ENCODE data around the gene GSTCD.
"Not testable (repeated sequence)": the region's sequence is repeated elsewhere in the genome, so short reads cannot be mapped to it uniquely, and the experiment has no call there.

Gene GSTCD, protein sequence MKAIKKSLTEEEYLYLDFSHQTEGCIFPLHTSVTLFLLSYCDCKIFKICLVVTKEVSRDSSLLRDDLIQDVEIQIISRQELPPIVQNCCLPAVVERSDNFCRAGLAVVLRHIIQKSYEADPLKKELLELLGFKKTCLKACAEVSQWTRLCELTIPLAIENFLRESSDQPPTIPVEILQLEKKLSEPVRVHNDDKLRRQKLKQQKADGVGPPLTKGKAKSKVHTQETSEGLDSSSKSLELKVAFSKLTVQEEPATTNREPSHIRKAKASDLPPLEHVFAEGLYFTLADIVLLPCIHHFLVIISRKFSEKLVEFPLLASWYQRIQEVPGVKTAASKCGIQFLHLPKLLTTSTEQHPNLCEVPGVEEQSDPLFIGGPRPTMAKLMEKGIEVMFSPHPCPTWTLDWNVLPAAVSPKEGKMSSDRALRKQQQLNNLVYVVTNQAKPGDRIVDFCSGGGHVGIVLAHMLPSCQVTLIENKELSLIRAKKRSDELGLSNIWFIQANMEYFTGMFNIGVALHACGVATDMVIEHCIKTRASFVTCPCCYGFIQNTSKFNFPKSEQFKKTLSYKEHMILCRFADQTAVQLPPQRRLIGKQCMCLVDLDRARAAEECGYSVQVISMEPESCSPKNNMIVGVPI

GRCh38 chr4:105708181-105709080 is at the start of gene GSTCD, which contains the start of gene INTS12:
Gene GSTCD (plus strand): TSS chr4:105708784. CDS start chr4:105717614, 8,830 bp downstream.
Gene INTS12 (minus strand): TSS chr4:105708689. CDS start chr4:105700005, 8,684 bp downstream.
- peak; percentile 81 for DNase-seq

- no peak for DNase-seq
Observed at GRCh38 chr4:105659190-105659589, 49.4 kb upstream of the GSTCD start.

- DNase-seq, result no peak
Observed at GRCh38 chr4:105661028-105661427, 47.6 kb upstream of the GSTCD start.

DNA sequence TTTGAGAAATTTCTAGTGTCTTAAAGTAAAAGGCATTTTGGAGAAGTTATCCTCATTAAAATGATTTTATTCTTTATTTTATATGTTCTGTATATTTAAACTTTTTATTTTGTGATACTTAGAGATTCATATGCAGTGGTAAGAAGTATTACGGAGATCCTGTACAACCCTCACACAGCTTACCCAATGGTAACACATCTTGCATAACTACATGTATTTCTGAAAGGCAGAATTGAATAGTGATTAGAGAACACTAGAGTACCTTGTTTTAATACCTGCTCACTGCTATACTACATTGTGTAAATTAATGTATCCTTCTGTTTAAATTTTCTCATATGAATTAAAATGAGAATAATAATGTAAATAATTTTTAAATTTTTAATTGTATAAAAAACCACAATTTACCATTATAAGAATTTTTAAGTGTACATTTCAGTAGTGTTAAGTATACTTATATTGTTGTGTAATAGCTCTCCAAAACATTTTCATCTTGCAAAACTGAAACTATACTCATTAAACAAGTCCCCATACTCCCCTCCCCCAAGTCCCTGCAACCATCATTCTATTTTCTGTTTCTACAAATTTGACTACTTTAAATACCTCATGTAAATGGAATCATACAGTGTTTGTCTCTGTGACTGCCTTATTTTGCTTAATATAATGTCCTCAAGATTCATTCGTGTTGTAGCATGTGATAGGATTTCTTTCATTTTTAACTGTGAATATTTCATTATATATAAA is 45.5 kb upstream of the GSTCD start:
- DNase-seq, result no peak

DNA sequence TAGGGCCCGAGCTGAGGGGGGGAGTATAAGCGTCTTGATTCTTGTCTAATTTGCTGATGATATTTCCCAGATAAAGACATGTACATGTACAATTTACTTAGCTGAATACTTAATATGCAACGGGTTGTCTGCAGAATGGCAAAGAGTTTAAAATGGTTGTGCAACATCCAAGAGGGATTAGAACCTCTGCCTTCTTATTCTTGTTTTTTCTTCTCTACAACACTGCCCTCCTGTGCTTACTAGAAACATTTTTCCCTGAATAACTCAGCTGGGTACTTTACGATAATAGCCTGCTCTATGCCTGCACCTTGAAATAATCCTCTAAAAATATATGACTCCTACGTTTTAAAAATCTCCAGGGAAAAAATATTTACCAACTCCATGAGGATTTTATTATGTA is 41.9 kb upstream of the GSTCD start:
- DNase-seq, result peak; percentile 26

- no peak for DNase-seq
Observed at GRCh38 chr4:105670684-105671083, 37.9 kb upstream of the GSTCD start.

DNA sequence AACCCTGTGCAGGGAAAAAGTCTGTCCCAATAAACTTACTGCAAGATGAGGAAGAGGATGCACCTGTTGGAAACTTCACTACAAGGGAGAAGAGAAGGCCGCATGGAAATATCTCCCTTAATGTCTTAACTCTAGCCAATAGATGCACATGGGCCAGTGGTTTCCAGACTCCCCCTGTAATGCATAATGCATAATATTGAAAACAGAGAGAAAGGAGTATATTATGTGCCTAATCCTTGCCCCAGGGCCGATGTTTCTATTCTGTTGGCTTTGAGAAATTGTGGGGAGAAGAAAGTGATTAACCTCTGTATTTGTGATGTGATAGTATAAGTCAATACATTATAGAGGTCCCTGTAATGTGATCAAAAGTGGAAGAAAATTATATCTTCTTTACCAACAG is 37.3 kb upstream of the GSTCD start:
- no peak for DNase-seq

- DNase-seq, result no peak
Observed at GRCh38 chr4:105674011-105674410, 34.6 kb upstream of the GSTCD start.

GRCh38 chr4:105677709-105678108 is 30.9 kb upstream of the GSTCD start:
- DNase-seq, result no peak

GRCh38 chr4:105679186-105679585 is 29.4 kb upstream of the GSTCD start:
- DNase-seq, result no peak

GRCh38 chr4:105683038-105683437 is 25.5 kb upstream of the GSTCD start:
- no peak for DNase-seq

DNA sequence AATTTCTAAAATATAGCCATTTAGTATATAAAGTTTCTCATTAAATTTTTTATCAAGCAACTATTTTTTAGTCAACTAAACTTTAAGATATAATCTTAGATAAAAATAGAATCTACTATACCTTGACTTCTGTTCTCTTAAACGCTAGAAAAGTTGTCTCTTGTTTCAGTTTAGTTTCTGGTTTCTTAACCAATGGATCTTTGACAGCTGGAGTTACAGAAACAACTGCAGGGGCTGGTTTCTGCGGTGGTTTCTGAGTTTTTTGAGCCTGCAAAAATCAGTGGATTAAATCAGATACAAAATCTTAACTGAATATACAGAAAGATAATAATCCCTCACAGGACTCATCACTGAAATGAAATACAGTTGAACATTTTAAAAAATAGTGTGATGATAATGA is 22.0 kb upstream of the GSTCD start:
- no peak for DNase-seq

GRCh38 chr4:105694812-105695211 is 13.8 kb upstream of the GSTCD start:
- not testable (repeated sequence) for DNase-seq

DNA sequence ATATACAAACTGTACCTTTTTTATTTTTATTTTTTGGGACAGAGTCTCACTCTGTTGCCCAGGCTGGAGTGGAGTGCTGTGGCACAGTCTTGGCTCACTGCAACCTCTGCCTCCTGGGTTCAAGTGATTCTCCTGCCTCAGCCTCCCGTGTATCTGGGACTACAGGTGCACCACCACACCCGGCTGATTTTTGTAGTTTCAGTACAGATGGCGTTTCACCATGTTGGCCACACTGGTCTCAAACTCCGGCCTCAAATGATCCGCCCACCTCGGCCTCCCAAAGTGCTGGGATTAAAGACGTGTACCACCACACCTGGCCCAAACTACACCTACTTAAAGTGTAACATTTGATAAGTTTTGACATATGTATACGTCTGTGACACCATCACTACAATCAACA is 12.8 kb upstream of the GSTCD start:
- DNase-seq, result not testable (repeated sequence)

DNA sequence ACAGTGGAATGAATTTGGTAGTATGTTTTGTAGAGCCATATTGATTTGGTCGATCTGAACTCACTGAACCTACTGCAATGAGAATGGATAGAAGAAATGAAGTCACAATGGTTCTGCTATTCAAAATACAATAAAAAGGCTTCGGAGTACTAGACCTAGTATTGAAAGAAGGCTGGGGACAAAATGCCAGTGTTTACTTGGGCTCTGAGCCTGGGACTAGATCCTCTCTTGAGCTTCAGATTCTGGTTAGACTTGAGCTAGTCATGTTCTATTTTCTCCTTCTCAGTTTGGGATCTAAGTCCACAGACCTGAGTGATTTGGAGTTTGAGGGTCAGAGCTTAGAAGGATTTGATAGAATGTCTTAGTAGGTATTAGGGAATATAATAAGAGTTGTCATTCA is 10.0 kb upstream of the GSTCD start:
- DNase-seq, result no peak

DNA sequence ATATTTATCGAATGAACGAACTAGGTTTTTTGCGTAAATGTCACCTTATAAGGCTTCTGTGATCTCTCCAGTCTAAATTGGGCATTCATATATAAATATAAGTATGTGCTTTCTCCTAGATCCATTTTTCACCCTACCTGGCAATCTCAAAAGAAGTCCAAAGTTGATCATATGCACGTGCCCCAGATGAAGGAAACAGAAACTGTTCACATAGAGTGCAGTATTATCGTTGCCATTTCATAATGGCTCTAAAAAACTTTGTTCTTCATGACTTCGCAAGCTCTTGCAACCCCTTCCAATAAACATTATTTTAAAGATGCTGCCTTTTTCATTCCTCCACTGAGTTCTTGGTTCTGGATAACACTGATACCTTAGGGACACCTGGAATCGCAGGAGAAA is 803 bp upstream of the GSTCD start:
- DNase-seq, result no peak

DNA sequence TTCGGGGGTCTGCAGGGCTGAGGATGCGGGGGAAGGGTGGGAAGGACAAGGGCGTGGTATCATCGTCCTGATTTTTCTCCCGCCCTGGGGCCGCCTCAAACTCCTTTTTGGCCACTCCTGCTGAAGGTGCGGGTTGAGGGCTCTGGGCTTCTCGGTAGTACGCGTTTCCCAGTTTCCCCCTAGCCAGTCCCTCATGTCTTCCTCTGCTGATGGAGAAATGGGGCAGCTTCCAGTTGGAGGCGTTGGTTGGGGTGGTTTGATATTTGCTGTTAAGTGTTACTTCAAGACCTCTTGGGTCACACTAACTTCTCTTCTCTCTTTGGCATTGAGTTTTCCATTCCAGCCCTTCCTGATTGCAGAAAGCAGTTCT is 482 bp downstream of the GSTCD start:
- no peak for DNase-seq

GRCh38 chr4:105710012-105710600 is 1.5 kb downstream of the GSTCD start:
- no peak for DNase-seq

DNA sequence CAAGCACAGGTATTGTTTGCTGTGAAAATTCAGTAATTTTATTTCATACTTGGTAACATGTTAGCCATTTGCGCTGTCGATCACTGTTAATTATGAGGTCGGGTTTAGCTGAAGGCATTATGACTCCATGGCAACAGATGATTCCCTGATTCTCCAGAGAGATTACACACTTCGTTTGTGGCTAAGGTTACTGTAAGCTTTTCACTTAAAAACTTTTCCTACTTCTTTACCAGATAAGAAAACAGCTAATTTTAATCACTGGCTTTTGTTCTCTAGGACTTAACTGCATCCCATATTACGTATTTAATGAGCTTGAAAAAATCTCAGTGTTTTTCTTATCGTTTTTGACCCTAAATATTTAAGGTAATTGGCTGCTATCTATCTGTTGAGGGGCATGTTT is 2.1 kb downstream of the GSTCD start:
- no peak for DNase-seq

- no peak for DNase-seq
Observed at GRCh38 chr4:105712766-105713165, 4.2 kb downstream of the GSTCD start.

GRCh38 chr4:105714071-105714521 is 5.5 kb downstream of the GSTCD start:
- DNase-seq, result no peak

DNA sequence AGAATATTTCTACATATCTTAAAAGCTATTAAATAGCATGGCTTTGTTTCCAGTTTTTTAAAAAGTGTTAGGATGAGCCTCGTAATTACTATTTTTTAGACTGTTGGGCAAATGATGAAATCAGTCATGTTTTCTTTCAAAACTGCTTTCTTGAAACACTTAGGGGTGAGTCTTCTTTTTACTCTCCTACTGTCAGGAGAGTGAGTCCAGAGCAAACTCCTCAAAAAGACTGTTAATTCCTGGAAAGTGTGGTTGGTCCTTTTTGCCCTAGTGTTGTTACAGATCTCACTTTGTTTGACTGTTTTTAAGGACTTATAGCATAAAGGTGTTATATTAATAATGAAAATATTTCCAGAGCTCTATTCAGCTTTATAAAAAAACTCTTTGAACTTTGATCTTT is 6.3 kb downstream of the GSTCD start:
- no peak for DNase-seq
